NB4 (cell line): ENCODE measurements around the gene TCF25.

ENCODE experiments used
- MYC ChIP-seq: IDR thresholded peaks from 2 replicates; pipeline ENCODE4 v1.6.1; 2011; ENCODE audit warnings: low read depth, low read length
- POLR2A ChIP-seq: IDR thresholded peaks from 2 replicates; pipeline ENCODE4 v1.6.1; 2011; ENCODE audit warnings: mild to moderate bottlenecking; ENCODE audit not compliant: insufficient read length; ENCODE audit errors: extremely low read depth
- TF ChIP-seq, protein P1 (sequence below): IDR thresholded peaks from one replicate; pipeline ENCODE4 v1.5.1; 2012; ENCODE audit warnings: low read depth, low read length
- TF ChIP-seq, protein P2 (sequence below): IDR thresholded peaks from 2 replicates; pipeline ENCODE4 v1.6.1; 2011; ENCODE audit warnings: low read depth, low read length

DNA sequence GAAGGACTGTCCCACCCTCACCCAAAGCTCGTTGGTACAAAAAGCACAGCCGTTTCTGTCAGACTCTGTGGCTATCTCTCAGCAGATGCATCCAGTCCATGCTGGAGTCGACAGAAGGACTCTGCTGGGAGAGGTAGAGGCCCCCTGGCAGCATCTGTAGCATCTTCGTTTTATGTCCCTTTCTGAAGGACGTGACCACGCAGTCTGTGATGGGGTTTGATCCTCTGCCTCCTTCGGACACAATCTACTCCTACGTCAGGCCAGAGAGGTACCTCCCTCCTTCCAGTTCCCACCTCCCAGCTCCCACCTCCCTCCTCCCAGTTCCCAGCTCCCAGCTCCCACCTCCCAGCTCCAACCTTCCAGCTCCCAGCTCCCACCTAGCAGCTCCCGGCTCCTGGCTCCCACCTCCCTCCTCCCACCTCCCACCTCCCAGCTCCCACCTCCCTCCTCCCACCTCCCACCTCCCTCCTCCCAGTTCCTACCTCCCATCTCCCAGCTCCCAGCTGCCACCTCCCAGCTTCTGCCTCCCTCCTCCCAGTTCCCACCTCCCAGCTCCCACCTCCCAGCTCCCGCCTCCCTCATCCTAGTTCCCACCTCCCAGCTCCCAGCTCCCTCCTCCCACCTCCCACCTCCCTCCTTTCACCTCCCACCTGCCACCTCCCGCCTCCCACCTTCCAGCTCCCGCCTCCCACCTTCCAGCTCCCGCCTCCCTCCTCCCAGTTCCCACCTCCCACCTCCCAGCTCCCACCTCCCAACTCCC is 33.8 kb downstream of the TCF25 start:
- TF ChIP-seq POLR2A (no peak), MYC (no peak)
- TF ChIP-seq, protein P1, sequence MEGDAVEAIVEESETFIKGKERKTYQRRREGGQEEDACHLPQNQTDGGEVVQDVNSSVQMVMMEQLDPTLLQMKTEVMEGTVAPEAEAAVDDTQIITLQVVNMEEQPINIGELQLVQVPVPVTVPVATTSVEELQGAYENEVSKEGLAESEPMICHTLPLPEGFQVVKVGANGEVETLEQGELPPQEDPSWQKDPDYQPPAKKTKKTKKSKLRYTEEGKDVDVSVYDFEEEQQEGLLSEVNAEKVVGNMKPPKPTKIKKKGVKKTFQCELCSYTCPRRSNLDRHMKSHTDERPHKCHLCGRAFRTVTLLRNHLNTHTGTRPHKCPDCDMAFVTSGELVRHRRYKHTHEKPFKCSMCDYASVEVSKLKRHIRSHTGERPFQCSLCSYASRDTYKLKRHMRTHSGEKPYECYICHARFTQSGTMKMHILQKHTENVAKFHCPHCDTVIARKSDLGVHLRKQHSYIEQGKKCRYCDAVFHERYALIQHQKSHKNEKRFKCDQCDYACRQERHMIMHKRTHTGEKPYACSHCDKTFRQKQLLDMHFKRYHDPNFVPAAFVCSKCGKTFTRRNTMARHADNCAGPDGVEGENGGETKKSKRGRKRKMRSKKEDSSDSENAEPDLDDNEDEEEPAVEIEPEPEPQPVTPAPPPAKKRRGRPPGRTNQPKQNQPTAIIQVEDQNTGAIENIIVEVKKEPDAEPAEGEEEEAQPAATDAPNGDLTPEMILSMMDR, result no peak
- TF ChIP-seq, protein P2, sequence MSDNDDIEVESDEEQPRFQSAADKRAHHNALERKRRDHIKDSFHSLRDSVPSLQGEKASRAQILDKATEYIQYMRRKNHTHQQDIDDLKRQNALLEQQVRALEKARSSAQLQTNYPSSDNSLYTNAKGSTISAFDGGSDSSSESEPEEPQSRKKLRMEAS, result no peak
